Activated naive CD4-positive, alpha-beta T cell treated with anti-CD3 and anti-CD28 coated beads, Interleukin-2, amount 50 U/mL, for 16 hours (primary cell): Measurements from ENCODE around the gene IQCH.
"Not testable (repeated sequence)": the region's sequence is repeated elsewhere in the genome, so short reads cannot be mapped to it uniquely, and the experiment has no call there.

Experiments
- DNase-seq: peaks from one replicate; pipeline ENCODE4 v3.0.0-alpha.2; 2020

The IQCH gene

DNA sequence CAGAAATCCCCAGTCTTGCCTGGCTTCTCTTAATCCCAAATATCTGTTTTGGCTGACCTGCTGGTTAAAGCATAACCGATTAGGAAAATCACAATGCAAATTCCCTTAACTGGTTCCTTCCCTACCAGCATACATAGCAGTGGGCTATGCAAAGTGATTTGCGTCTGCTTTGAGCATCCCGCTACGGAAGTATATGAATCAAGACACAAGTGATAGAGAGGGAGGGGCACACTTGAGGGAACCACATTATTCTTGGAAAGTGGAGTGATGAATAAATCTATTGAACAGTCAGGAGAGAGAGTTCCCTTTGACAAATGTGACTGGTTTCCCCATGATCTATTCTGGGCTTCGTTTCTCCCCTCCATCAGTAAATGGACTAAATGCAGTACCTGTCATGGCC lies 146.8 kb downstream of the IQCH start:
- no peak for DNase-seq

DNA sequence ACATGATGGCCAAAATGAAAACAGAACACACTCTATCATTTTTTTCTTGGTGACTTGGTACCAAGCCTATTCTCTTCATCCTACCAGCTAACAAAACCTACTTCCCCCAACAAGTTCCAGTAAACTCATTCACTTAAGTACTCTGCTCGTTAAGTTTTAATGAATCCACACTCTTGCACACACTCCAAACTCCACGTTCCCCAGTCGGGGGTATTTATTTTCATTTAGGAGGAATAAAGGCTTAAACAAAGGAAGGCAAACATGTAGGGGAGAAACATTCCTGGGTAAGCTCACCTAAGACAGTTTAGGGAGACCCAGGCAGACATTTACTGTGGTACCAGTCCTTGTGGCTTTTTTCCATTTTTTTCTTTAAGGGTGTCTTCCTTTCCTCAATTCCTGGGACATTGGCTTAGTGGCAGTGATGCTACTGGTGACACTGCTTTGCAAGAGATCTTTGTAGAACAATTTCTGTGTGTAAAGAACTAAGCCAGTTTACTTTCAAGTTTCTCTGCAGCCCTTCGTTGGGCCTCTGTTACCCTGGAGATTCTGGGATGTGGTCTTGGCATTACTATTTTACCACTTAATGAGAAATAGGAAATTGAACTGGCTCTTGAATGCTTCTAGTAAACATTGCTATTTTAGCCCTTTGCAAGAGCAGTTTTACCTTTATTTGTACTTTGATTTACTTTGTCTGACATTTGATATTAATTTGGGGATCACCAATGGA lies 149.0 kb downstream of the IQCH start:
- DNase-seq = no peak

DNA sequence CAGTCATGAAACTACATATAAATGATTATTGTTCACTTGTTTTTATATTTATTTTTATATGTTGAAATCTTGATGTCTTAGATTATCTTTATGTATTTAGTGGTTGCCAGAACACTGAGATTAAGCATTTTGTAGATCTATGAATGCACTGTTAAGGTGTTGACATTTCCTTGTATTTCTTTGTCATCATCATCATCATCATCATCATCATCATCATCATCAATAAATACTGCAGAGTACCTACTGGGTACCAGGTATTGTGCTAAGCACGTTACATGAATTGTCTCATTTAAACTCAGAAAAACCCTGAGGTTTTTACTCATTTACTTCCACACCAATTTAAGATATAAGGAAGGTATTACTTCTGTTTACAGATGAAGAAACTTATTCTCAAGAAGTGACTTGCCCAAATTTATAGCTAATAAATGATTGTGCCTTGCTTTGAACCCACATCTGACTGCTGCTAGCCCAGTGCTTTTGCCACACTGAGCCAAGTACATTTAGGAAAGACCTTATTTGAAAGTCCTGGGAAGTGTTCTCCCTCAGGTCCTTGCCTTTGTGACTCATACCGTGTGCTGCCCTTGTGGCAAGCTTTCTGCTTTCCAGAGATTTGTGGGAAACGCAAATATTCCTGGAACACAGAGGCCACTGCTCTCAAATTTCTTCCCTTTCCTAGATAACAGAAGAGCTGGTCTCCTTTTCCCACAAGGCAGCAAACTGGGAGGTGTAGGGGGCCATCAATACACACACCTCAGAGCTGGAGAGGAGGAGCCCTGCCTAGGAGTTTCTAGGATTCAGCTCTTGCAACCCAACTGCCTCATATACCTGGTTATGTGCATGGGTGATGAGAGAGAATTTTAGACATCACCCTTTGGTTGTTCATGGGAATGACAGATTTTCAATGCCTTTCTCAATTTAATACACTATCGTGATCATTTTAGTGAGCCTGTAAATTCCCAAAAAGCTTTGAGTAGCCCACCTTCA lies 150.9 kb downstream of the IQCH start:
- DNase-seq = no peak

DNA sequence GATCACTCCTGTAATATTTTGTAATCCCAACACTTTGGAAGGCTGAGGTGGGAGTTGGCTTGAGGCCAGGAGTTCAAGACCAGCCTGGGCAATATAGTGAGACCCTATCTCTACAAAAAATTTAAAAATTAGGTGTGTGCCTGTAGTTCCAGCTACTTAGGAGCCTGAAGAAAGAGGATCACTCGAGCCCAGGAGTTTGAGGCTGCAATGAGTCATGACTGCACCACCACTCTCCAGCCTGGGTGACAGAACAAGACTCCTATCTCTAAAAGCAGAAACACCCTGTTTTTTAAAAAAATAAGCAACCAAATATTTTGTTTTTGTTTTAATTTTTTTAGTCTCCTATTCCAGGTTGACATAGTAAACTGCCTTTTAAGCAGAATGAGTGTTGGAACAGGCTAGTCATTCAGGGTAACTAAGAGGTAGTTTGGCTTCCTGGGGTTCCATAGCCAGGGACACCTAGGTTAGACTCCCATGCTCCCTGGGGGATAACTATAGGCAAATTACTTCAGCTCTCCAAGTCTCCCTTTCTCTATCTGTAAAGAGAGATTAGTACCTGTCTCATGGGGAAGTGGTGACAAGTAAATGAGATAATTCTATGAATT lies 151.8 kb downstream of the IQCH start:
- DNase-seq = no peak

DNA sequence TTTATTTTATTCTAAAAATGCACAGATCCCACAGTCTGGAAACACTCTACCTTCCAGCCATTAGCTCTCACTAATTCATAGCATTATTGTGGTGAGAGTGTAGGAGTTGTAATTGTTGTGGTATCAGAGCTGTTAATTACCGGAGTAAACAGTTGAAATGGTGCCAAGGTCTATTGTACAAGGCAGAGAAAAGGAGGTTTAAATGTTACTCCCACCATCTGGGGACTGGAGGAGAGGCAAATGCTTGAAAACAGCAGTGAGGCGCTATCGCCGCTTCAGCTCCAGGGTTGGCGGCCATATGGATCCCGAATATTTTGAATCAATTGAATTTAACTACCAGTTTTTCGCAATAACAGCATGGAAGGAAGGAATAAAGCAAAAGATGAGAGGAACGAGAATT lies 153.2 kb downstream of the IQCH start:
- no peak for DNase-seq

DNA sequence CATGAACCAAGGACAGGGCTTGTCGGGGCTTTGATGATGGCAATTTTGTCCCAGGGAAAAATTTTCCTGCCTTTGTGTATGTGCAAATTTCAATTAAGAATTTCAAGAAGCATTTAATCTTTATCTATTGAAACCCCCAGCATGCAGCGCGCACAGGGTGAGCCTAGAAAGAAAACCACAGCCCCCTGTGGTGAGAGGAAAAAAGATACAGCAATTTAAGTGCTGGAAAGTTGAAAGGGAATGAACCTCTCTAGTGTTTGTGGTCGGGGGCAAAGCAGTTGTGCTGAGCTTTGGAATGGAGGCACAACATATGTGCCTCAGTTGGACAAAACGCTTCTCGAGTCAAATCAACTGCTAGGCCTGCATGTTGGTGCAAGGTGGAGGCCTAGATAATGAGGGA lies 154.6 kb downstream of the IQCH start:
- no peak for DNase-seq

DNA sequence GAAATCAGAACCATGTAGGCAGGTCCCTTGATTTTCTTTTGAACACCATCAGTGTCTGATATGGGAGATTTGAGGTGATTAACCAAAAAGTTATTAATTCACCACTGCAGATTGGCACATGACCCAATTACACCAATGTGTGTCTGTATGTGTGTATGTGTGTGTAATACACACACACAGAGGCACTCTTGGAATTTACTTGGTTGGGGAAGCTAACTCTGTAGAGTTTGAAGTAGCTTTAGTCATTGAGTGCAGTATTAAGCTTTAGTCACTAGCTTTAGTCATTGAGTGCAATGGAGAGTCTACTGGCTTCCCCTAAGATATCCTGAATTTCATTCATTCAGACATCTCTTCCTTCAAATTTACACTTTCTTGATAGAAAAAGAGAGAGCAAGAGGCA lies 156.9 kb downstream of the IQCH start:
- DNase-seq = no peak

DNA sequence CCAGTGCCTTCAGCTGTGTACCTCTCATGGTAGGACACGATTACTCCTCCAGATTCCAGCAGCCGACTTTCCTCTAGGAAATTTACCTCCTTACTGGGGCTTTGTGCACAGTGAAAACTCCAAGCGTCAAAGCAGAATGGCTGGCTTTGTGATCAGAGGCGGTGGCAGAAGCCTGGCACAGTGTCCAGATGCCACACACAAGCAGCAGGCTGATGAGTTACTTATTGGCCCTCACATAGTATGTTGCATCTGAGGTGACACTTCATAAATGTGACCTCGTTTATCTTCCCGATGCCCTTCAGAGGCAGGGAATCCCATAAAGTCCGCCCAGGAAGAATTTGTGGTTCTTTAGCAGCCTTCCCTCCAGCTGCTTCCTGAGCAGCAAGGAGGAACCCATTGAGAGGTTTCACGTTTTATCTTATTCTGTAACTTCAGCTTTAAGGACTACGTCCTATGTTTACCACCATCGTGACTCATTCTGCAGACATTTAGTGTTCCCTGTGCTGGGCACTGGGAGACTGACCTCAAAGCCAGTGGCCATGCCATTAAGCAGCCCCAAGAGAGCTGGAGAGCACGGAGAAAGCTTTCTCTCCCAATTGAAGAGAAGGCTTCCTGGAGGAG lies 159.3 kb downstream of the IQCH start:
- DNase-seq = no peak

DNA sequence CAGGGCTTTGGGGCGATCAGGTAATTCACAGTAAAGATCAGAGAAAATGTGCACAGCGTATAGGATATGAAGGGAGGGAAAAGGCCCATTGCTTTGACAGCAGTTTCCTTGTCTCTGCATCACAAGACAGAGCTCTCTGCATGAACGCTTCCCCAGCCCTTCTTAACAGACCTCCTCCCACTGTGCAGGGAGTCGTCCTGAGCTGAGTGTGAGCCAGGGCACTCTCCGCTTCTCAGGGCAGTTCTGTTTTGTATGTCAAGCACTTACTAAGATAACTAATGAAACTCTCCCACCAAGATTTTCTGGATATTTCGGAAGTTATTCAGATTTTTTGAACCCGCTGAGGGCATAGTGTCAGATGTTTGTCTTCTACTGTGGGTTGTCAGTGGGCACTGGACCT lies 160.6 kb downstream of the IQCH start:
- DNase-seq = no peak

DNA sequence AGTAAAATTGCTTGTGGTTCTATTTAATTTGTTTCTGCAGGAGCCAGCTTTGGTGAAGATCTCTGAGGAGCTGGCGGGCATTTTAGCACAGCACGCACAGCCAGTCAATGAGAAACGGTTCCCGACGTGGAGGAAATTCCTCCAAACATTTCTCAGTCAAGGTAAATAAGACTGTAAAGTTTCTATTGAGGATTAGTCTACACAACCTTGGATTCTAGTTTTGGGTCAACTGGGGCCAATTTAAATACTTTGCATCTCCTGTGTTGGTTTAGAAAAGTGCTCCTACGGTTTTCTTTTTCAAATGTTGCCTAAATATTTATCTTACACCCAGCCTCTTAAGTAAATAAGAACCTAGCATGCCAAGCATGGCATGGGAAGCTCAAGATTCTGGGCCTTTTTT lies 162.3 kb downstream of the IQCH start:
- DNase-seq = no peak

DNA sequence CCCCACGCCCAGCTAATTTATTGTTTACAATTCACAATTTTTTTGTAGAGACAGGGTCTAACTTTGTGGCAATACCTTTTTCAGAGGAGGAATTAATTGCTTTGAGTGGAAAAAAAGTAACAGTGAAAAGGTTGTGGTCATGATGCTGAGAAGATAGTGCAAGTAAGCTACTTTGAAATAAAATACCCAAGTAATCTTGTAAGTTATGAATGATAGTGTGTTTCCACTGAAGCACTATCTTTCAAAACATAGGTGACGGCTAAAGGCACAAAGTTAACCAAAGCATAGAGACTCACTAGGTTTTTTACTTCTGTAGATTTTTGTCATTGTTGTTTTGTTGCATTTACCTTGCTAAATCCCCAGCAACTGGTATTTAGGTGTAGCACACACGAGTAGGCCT lies 165.1 kb downstream of the IQCH start:
- no peak for DNase-seq

DNA sequence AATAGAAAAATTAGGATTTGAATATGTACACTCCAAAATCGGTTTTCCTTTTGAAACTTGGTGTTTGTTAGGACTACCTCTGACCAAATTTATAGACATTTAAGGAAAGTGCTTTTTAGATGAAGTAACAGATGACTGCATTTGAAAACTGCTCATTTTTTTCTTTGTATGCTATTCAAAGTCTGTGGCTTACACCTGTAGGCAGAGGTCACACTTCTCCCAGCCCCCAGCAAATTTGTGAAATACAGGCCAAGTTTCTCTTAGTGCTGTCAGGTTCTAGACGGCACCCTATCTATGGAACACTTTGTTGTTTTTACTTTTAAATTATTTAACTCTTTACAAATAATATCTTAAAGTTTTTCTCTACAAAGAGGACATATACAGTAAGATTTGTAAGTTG lies 165.6 kb downstream of the IQCH start:
- DNase-seq = no peak

DNA sequence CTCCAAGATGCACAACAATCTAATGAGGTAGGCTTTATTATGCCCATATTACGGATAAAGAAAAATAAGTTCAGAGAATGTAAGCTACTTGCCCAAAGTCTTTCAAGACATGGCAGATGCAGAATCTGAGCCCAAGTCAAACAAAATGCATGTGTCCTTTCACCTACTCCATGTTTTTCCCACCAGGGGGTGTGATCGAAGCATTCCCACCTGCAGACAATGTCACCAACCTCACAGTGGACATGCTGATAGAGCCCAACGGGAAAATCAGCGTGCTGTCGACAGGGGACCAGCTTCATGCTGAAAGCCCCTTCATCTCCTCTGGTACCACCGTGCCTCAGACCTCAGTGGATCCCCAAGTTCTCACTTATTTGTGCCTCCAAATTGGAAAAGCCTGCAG lies 166.5 kb downstream of the IQCH start:
- DNase-seq = no peak

DNA sequence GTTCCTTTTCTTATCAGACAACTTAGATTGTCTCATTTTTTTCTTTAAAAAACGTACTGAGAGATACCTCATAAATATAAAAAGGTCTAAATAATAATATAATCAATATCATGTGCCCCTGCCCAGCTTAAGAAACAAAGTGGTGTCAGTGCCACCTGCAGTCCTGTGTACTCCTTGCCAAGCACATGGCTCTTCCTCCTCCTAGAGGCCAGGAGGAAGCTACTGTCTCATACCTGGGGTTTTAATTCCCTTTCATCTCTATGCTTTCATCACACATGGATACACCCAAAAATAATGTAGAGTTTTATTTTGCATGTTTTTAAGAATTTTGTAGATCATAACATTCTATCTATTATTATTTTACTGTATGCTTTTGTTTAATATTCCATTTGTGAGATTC lies 167.7 kb downstream of the IQCH start:
- no peak for DNase-seq

DNA sequence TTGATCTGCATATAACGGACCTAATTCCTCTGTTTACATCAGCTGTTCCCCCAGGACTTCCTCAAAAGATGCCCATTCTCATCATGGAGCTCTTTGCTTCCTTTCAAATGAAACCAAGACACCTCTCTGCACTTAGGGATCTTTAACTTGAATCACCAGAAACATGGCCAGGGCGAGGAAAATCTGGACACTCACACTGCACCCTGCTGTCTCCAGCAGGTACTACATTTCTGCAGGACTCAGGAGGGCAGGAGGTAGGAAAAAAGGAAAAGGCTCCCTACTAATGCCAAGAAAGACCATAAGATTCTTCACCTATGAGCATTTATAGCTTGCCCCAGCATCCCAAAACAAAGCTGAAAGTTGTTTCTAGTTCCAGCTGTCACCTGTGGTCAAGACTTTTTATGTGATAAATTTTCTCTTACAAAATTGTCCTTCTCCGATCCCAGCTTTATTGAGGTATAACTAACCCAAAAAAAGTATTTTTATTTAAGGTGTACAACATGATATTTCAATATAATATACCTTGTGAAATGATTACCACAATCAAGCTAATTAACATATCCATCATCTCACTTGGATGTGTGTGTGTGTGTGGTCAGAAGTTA lies 179.0 kb downstream of the IQCH start:
- DNase-seq = no peak

DNA sequence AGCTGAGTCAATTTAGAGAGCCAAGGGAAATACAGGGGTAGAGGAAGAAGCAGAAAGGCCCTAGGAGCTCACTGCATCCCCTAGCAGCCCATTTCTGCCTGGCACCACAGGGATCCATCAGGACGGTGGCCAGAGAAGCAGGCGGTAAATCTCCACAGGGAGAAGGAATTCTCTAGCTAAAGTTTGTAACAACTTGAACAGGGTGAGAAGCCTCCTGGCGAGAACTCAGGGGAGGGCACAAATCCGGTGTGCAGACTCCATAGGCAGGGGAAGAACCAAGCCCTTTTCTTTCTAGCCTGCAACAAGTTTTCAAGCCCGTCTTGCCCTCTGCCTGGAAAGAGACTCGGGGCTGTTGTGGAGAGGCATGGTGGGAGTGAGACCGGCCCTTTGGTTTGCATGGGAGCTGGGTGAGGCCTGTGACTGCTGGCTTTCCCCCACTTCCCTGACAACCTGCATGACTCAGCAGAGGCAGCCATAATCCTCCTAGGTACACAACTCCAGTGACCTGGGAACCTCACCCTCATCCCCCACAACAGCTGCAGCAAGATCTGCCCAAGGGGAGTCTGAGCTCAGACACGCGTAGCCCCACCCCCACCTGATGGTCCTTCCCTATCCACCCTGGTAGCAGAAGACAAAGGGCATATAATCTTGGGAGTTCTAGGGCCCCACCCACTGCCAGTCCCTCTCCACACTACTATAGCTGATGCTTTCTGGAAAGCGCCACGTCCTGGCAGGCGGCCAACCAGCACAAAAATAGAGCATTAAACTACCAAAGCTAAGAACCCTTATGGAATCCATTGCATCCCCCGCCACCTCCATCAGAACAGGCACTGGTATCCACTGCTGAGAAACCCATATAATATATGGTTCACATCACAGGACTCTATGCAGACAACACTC lies 182.0 kb downstream of the IQCH start:
- not testable (repeated sequence) for DNase-seq

DNA sequence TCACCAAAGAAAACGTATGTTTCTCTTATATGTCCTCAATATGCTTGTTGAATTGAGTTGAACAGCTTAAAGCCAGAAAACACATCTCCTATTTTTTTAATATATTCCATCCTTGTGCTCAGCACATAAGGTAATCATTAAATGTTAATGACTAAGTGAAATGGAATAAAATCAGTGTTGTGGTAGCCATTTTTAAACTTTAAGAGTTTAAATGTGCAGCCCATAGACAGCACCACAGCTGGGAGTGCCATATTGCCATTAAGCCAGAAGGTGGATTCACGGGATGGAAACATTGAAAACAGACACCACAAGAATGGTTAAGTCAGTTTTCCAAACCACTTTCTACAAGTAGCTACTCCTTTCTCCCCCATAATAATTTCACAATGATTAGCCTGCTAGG lies 189.5 kb downstream of the IQCH start:
- no peak for DNase-seq

DNA sequence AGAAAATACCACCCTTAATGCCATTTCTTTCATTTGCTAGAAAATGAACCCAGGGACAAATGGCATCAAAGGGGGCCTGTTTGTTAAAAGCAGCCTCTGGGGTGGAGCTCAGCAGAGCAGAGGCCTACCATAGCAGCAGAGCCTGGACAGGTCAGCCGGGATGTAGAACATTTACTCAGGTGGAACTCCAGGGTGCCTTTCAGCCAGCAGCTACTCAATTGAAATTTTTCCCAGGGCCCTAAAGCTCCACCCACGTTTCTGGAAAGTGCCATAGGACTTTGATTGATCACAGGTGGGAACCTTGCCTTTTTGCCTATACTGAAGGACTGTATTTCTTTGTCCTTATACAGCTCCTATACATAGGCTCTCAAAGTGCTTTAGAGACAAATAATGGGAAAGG lies 191.9 kb downstream of the IQCH start:
- no peak for DNase-seq

DNA sequence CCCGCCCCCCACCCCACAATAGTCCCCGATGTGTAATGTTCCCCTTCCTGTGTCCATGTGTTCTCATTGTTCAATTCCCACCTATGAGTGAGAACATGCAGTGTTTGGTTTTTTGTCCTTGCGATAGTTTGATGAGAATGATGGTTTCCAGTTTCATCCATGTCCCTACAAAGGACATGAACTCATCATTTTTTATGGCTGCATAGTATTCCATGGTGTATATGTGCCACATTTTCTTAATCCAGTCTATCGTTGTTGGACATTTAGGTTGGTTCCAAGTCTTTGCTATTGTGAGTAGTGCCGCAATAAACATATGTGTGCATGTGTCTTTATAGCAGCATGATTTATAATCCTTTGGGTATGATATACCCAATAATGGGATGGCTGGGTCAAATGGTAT lies 193.8 kb downstream of the IQCH start:
- not testable (repeated sequence) for DNase-seq

DNA sequence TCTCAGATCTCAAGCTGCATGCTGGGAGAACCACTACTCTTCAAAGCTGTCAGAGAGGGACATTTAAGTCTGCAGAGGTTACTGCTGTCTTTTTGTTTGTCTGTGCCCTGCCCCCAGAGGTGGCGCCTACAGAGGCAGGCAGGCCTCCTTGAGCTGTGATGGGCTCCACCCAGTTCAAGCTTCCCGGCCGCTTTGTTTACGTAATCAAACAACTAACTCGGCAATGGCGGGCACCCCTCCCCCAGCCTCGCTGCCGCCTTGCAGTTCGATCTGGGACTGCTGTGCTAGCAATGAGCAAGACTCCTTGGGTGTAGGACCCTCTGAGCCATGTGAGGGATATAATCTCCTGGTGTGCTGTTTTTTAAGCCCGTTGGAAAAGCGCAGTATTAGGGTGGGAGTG lies 199.1 kb downstream of the IQCH start:
- DNase-seq = not testable (repeated sequence)

DNA sequence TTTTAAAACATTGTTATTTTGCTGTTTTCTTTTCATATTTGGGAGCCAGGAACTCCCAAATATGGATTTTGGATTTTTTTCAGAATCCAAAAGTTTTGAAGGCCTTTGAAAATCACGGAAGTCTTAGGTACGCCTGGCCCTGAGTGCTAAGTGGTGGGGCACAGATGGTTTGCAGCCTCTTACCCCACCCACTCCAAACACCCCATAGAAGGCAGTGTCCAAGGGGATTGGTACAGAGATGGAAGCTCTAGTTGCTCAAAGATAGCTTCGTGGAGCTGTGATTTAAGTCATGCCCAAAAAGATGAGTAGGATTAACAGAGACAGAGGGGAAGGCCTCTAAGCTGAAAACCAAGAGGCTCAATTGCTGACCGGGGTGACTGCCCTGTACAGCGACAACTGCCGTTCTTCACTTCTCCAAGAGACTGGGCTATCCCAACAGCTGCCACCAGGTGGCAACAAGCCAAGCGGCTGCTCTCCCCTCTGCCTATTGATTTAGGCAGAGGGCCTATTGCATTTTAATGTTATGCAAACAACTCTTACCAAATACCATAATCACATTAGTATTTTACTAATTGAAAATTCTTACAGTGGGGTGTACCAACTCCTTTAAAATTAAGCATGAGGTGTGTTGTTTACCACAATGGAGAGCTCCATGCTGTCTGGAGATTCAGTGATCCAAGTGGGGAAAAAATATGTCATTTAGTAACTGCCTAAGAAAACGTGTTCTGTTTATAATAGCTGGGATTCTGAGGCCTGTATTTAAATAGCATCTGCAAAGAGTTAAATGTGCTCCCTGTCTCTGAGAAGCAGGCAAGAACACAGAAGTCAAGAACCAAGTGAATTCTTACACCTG lies 202.3 kb downstream of the IQCH start:
- peak; percentile 86 for DNase-seq
